T-helper 22 cell (primary cell): Measurements from ENCODE around the gene STK17A.
"Not testable (repeated sequence)": the region's sequence is repeated elsewhere in the genome, so short reads cannot be mapped to it uniquely, and the experiment has no call there.

Source experiments
- DNase-seq: peaks from one replicate; pipeline ENCODE4 v3.0.0-alpha.2; 2020; ENCODE audit warnings: low read depth

The STK17A gene

GRCh38 chr7:43596426-43596825 lies 13.5 kb downstream of the STK17A start:
- DNase-seq, result not testable (repeated sequence)

- DNase-seq, result no peak
These were observed 17.1 kb downstream of the STK17A start for GRCh38 chr7:43600056-43600455.

DNA sequence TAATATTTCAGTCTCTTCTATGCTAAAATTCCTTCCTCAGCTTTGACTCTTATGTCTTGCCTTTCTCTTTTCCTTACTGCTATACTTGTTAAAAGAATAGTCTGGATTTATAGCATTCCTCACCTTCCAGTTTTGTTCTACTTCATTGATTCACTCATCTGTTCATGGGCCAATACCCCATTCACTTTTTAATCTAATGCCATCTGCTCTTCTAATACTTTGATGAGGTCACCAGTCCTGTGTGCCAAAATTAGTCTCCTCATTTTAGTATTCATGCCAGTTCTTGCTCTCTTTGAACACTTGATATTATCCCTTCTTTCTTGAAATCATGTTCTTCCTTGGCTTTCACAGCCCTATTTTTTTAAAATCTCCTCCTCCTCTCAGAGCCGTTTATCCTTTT lies 19.3 kb downstream of the STK17A start:
- no peak for DNase-seq

DNA sequence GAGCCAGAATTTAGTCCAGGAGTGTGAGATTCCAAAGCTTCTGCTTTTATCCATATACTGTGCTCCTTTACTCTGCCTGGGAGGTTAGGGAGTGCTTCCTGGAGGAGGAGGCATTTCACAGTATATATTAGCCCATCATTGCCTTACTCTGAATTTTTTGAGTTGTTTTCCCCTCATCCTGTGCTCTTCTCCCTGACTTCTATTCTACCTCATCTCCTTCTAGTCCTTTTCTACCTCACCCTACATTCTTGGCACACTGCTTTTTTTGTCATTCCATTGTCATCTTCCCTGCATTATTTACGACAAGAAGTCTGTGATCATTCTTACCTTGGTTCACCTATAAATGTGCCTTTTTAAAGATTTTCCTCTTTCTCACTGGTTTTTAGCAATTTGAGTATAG lies 21.3 kb downstream of the STK17A start:
- DNase-seq, result no peak

DNA sequence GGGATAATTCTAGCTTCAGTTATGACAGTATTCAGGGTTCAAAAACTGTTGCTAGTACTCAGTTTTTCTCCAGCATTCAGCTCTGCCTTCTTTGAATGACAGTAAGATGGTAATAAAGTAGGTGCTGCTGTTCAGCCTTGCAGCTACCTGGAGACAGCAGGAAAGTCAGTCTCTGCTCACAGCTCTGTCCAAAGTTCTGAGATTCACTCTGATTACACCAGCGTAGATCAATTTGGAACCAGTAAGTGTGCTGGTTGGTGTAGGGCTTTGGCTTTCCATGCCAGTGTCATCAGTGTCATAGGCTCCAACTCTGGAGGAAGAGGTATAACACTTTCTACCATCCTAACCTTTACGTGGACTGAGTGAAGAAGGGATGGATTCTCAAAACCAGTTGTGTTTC lies 26.2 kb downstream of the STK17A start:
- DNase-seq, result no peak

GRCh38 chr7:43612128-43612527 lies 29.2 kb downstream of the STK17A start:
- no peak for DNase-seq

DNA sequence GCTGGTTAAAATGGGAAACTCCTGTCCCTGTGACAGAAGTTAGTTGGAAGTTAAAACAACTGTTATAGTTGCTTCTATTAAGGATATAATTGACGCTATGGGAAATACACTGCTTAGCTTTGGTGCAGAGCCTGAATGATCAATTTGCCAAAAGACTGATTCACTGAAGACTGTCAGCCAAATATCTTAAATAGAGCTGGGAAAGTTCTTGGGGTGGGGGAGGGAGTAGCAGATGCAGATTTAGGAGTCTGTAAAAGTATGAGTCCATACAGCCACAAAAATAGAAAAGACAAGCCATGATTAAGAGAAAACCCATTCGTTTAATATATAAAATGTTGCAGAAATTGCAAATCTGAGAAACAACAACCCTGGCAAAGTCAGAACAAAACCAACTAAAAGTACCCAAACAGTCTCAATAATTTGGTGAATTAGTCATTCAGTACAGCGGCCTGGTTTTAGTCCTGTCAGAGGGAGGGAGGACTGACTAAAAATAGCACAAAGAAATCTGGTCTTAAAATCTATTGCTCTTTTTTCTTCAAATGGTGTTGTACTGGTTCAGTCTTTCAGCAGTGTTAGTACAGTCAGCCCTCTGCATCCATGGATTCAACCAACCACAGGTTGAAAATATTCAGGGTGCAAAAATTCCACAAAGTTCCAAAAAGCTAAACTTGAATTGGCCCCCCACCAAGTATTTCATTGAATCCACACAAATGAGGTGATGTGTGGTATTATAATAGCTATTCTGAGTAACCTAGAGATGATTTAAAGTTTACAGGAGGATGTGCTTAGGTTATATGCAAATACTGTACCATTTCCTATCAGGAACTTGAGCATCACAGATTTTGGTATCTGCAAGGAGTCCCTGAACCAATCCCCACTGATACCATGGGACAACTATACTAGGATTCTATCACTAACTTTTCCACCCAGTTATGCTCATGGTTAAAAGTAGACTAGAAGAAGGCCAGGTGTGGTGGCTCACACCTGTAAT lies 30.0 kb downstream of the STK17A start:
- DNase-seq, result no peak

- no peak for DNase-seq
These were observed 32.7 kb downstream of the STK17A start for GRCh38 chr7:43615558-43616145.

DNA sequence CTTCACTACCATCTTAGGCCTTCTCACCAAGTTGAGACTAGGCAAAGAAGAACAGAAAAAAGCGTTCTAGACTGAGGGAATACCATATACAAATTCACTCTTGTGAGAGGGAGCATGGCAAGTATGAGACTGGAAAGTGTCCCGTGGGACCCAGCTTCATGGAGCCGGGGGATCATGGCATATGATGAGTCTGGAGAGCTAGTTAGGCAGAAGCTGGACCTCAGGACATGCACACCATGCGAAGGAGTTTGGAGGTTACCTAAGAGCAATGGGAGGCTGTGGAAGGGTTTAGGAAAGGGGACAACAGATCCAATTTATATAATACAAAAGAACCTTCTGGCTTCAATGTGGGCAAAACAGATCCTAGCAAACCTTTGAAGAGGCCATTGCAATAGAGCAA lies 34.1 kb downstream of the STK17A start:
- DNase-seq, result no peak

GRCh38 chr7:43618073-43618472 lies 35.2 kb downstream of the STK17A start:
- no peak for DNase-seq

DNA sequence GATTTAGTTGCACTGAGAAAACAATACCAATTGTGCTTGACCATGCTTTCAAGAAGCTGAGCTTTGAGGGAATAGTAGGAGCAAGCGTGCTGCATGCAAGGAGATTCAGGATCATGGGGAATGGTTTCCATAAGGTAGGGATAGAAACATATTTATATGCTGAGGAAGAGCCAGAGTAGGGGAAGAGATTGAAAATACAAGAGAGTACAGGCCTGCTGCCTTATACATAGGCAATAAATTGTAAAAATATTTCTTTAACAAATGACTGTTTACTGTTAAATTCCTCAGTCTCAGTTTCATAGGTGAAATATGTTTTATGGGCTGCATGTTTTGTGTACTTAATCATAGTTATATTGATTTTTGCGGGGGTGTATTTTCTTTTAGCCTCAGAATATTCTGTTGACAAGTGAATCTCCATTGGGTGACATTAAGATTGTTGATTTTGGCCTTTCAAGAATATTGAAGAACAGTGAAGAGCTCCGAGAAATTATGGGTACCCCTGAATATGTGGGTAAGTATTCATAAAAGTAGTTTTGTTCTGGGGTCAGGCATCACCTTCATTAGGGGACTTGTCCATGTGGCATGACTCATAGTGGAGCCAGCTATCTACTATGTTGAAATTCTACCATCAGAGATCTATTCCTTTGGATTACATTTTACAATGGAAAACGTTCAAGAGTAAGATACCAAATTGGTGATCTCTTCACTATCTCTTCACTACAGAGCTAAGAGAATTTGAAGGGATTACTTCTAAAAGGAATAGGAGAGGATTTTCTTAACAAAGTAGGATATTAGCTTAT lies 36.5 kb downstream of the STK17A start:
- no peak for DNase-seq

DNA sequence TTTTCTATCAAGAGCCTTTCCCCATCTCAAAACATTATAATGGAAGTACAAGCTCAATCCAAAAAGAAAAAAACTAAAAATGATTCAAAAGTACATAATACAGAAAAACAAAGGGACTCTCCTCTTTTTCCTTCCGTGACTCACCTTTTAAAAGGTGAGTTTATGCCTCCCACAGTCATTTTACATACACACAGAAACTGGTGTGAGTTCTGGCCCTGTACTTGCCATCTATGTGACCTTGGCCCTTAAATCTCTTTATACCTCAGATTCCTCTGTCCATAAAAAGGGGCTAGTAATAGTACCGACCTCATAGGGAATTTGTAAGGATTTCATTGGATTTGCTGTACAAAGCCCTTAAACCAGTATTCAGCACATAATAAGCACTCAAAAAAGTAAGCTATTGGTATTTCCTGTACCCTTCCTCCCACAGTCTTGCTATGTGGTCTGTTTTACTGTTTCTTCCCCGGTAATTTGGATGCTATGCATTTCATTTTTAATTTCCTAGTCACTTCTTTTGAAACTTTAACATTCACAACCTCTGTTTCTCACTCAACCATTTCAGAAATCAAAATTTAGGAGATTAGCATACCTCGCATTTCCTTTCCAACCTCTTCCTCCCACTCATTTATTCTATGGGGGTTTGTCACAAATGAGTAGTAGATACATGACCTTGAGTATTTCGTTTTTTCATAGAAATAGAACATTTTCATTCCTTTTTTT lies 39.0 kb downstream of the STK17A start:
- no peak for DNase-seq

DNA sequence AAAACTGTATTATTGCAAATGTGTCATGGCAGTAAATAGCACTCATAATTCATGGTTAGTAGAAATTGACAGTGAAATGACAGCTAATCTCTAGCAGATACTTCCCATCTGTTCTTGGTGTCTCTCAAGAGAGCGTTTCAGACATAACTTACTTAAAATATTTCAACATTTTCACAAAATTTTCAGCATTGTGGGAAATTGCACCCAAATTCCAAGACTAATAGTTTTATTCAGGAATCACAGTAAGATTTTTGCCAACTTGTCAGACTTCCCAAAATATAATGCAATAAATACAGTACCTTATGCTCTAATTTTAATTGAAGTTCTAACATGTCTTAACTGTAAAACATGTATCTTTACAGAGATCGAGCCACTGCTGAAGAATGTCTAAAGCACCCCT lies 41.2 kb downstream of the STK17A start:
- DNase-seq, result no peak

GRCh38 chr7:43625453-43625852 lies 42.5 kb downstream of the STK17A start:
- DNase-seq, result peak; percentile 20

- DNase-seq, result no peak
These were observed 43.1 kb downstream of the STK17A start for GRCh38 chr7:43625980-43626379.

- no peak for DNase-seq
These were observed 43.8 kb downstream of the STK17A start for GRCh38 chr7:43626695-43627094.

- DNase-seq, result not testable (repeated sequence)
These were observed 44.9 kb downstream of the STK17A start for GRCh38 chr7:43627798-43628197.

DNA sequence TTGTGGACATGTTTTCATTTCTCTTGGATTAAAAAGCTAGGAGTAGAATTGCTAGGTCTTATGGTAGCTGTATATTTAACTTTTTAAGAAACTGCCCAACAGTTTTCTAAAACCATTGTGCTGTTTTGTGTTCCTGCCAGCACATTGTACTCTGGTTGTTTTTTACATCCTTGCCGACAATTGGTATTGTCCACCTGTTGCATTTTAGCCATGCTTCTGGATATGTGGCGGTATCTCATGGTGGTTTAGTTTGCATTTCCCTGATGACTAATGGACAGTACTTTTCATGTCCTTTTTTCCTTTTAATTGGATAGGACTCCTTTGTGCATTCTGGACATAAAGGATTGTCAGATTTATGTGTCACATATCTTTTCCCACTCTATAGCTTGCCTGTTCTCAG lies 45.5 kb downstream of the STK17A start:
- DNase-seq, result no peak

DNA sequence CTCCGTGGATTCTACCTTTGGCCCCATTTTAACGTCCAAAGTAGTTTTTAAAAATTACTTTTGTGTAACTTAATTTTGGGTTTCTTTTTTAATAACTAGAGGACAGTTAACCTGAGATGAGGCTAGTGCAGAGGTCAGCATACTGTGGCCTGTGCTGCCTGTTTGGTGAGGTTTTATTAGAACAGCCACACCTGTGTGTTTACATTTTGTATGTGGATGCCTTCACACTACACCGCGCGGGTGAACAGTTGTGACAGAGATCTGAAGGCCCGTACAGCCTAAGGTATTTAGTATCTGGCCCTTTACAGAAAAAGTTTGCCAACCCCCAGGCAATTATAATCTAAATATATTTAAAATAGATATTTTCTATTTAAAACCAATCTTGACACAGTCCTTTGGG lies 46.9 kb downstream of the STK17A start:
- DNase-seq, result no peak

GRCh38 chr7:43630482-43630881 lies 47.6 kb downstream of the STK17A start:
- DNase-seq, result no peak

DNA sequence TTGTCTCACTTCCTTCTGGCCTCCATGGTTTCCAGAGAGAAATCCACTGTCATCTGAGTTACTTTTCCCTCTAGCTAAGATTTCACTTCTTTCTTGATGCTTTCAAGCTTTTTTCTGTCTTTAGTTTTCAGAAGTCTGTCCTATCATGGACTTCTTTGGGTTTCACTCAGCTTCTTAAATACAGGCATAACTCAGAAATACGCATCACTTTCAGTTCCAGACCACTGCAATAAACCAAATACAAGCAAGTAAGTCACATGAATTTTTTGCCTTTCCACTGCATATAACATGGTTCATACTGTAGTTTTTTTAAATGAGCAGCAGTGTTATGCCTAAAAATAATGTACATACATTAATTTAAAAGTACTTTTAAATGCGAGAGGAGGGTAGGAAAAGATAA lies 48.7 kb downstream of the STK17A start:
- DNase-seq, result no peak

DNA sequence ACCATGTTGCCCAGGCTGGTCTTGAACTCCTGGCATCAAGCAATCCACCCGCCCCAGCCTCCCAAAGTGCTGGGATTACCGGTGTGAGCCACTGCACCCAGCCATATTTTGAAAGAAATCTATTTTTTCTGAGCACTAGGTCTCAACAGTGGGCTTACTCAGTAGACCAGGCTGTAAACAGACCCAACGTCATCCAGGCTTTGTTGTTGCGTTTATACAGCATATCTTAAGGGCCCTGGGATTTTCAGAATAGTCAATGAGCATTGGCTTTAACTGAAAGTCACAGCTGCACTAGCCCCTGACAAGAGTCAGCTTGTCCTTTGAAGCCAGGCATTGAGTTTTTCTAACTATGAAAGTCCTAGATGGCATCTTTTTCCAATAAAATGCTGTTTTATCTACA lies 49.8 kb downstream of the STK17A start:
- DNase-seq, result no peak
